ENCODE measurements around the gene TMEM88.

Gene TMEM88

GRCh38 chr17:7836596-7837407 is 18.1 kb upstream of the TMEM88 start:
- peaks cover 11% of the 10 kb centered on the region for H3K4me1 ChIP-seq (ENCODE audit: insufficient read depth, low read length)
- no peaks in the 10 kb centered on the region for H3K9me3 ChIP-seq (ENCODE audit: control insufficient read depth, insufficient read depth, low read length)
- no peaks in the 10 kb centered on the region for H3K36me3 ChIP-seq (ENCODE audit: insufficient read depth, low read length)
- H3K9ac ChIP-seq (ENCODE audit: low read depth, low read length): peak overlapping the region; percentile 82; the same call in 1 of the 2 replicates

GRCh38 chr17:7837408-7838088 is 17.3 kb upstream of the TMEM88 start:
- Histone ChIP-seq H3K9ac (ENCODE audit: low read depth, low read length) (peak overlapping the region; percentile 82; the same call in 1 of the 2 replicates), H3K4me1 (ENCODE audit: insufficient read depth, low read length) (peaks cover 11% of the 10 kb centered on the region), H3K9me3 (ENCODE audit: control insufficient read depth, insufficient read depth, low read length) (no peaks in the 10 kb centered on the region), H3K36me3 (ENCODE audit: insufficient read depth, low read length) (no peaks in the 10 kb centered on the region)

- Histone ChIP-seq H3K4me1 (ENCODE audit: insufficient read depth, low read length) (peaks cover 8% of the 10 kb centered on the region), H3K36me3 (ENCODE audit: insufficient read depth, low read length) (no peaks in the 10 kb centered on the region), H3K9me3 (ENCODE audit: control insufficient read depth, insufficient read depth, low read length) (no peaks in the 10 kb centered on the region), H3K9ac (ENCODE audit: low read depth, low read length) (peak overlapping the region; percentile 82)
Observed at GRCh38 chr17:7838090-7839075, 16.5 kb upstream of the TMEM88 start.

GRCh38 chr17:7839190-7839875 is 15.5 kb upstream of the TMEM88 start:
- H3K4me1 ChIP-seq (ENCODE audit: insufficient read depth, low read length): peaks cover 8% of the 10 kb centered on the region
- H3K9ac ChIP-seq (ENCODE audit: low read depth, low read length): no peak overlapping the region
- H3K9me3 ChIP-seq (ENCODE audit: control insufficient read depth, insufficient read depth, low read length): no peaks in the 10 kb centered on the region
- no peaks in the 10 kb centered on the region for H3K36me3 ChIP-seq (ENCODE audit: insufficient read depth, low read length)

GRCh38 chr17:7839876-7840261 is 15.0 kb upstream of the TMEM88 start:
- Histone ChIP-seq H3K9me3 (ENCODE audit: control insufficient read depth, insufficient read depth, low read length) (no peaks in the 10 kb centered on the region), H3K9ac (ENCODE audit: low read depth, low read length) (no peak overlapping the region), H3K36me3 (ENCODE audit: insufficient read depth, low read length) (no peaks in the 10 kb centered on the region), H3K4me1 (ENCODE audit: insufficient read depth, low read length) (peaks cover 8% of the 10 kb centered on the region)

- Histone ChIP-seq H3K4me1 (ENCODE audit: insufficient read depth, low read length) (peaks cover 8% of the 10 kb centered on the region), H3K9ac (ENCODE audit: low read depth, low read length) (no peak overlapping the region), H3K36me3 (ENCODE audit: insufficient read depth, low read length) (no peaks in the 10 kb centered on the region), H3K9me3 (ENCODE audit: control insufficient read depth, insufficient read depth, low read length) (no peaks in the 10 kb centered on the region)
Observed at GRCh38 chr17:7840441-7840840, 14.4 kb upstream of the TMEM88 start.

- Histone ChIP-seq H3K36me3 (ENCODE audit: insufficient read depth, low read length) (no peaks in the 10 kb centered on the region), H3K9me3 (ENCODE audit: control insufficient read depth, insufficient read depth, low read length) (no peaks in the 10 kb centered on the region), H3K9ac (ENCODE audit: low read depth, low read length) (peak overlapping the region; percentile 80; the same call in 1 of the 2 replicates), H3K4me1 (ENCODE audit: insufficient read depth, low read length) (peaks cover 8% of the 10 kb centered on the region)
Observed at GRCh38 chr17:7840875-7841274, 14.0 kb upstream of the TMEM88 start.

- no peaks in the 10 kb centered on the region for H3K36me3 ChIP-seq (ENCODE audit: insufficient read depth, low read length)
- H3K9ac ChIP-seq (ENCODE audit: low read depth, low read length): peak overlapping the region; percentile 80; the same call in 1 of the 2 replicates
- H3K4me1 ChIP-seq (ENCODE audit: insufficient read depth, low read length): peaks cover 8% of the 10 kb centered on the region
- no peaks in the 10 kb centered on the region for H3K9me3 ChIP-seq (ENCODE audit: control insufficient read depth, insufficient read depth, low read length)
Observed at GRCh38 chr17:7841396-7841914, 13.4 kb upstream of the TMEM88 start.

GRCh38 chr17:7841915-7842379 is 12.9 kb upstream of the TMEM88 start:
- Histone ChIP-seq H3K36me3 (ENCODE audit: insufficient read depth, low read length) (no peaks in the 10 kb centered on the region), H3K9ac (ENCODE audit: low read depth, low read length) (peak overlapping the region; percentile 80; the same call in 1 of the 2 replicates), H3K9me3 (ENCODE audit: control insufficient read depth, insufficient read depth, low read length) (no peaks in the 10 kb centered on the region), H3K4me1 (ENCODE audit: insufficient read depth, low read length) (peaks cover 8% of the 10 kb centered on the region)

GRCh38 chr17:7842380-7843256 is 12.2 kb upstream of the TMEM88 start:
- no peaks in the 10 kb centered on the region for H3K36me3 ChIP-seq (ENCODE audit: insufficient read depth, low read length)
- peaks cover 8% of the 10 kb centered on the region for H3K4me1 ChIP-seq (ENCODE audit: insufficient read depth, low read length)
- H3K9ac ChIP-seq (ENCODE audit: low read depth, low read length): peak overlapping the region; percentile 80
- H3K9me3 ChIP-seq (ENCODE audit: control insufficient read depth, insufficient read depth, low read length): no peaks in the 10 kb centered on the region

GRCh38 chr17:7843257-7843535 is 11.7 kb upstream of the TMEM88 start:
- H3K36me3 ChIP-seq (ENCODE audit: insufficient read depth, low read length): no peaks in the 10 kb centered on the region
- peak overlapping the region; percentile 80 for H3K9ac ChIP-seq (ENCODE audit: low read depth, low read length)
- no peaks in the 10 kb centered on the region for H3K9me3 ChIP-seq (ENCODE audit: control insufficient read depth, insufficient read depth, low read length)
- peaks cover 8% of the 10 kb centered on the region for H3K4me1 ChIP-seq (ENCODE audit: insufficient read depth, low read length)

- Histone ChIP-seq H3K4me1 (ENCODE audit: insufficient read depth, low read length) (peaks cover 5% of the 10 kb centered on the region), H3K36me3 (ENCODE audit: insufficient read depth, low read length) (no peaks in the 10 kb centered on the region), H3K9me3 (ENCODE audit: control insufficient read depth, insufficient read depth, low read length) (no peaks in the 10 kb centered on the region), H3K9ac (ENCODE audit: low read depth, low read length) (peak overlapping the region; percentile 80)
Observed at GRCh38 chr17:7843536-7844291, 11.2 kb upstream of the TMEM88 start.

Data from ES-I3 (cell line).